HUES6 (cell line): ENCODE measurements around the gene DPYSL5.
A peak's percentile ranks its signal among the peaks of the same experiment; 100 is the strongest.

Experiments
- H3K27ac ChIP-seq: 2 replicates; pipeline ENCODE4 v1.7.0; 2013; ENCODE audit warnings: low read depth, mild to moderate bottlenecking, low read length, inconsistent platforms
- H3K27me3 ChIP-seq: 2 replicates; pipeline ENCODE4 v1.6.1; 2013; ENCODE audit warnings: low read length; ENCODE audit not compliant: control insufficient read depth, insufficient read depth
- H3K36me3 ChIP-seq: 2 replicates; pipeline ENCODE4 v1.6.1; 2013; ENCODE audit warnings: low read length; ENCODE audit not compliant: control insufficient read depth, insufficient read depth
- H3K4me1 ChIP-seq: 2 replicates; pipeline ENCODE4 v1.6.1; 2013; ENCODE audit warnings: low read length; ENCODE audit not compliant: control insufficient read depth, insufficient read depth
- H3K4me3 ChIP-seq: 2 replicates; pipeline ENCODE4 v1.5.1; 2013; ENCODE audit warnings: low read depth, low read length
- H3K9ac ChIP-seq: one replicate; pipeline ENCODE4 v1.6.1; 2013; ENCODE audit warnings: mild to moderate bottlenecking, low read length
- H3K9me3 ChIP-seq: 2 replicates; pipeline ENCODE4 v1.6.1; 2013; ENCODE audit warnings: low read depth, low read length; ENCODE audit not compliant: control insufficient read depth, insufficient read depth

The DPYSL5 gene

GRCh38 chr2:26934985-26935384, 87.1 kb downstream of the DPYSL5 start:
- no peak overlapping the region for H3K4me3 ChIP-seq
- H3K27ac ChIP-seq: no peak overlapping the region
- H3K36me3 ChIP-seq: no peaks in the 10 kb centered on the region
- H3K4me1 ChIP-seq: no peaks in the 10 kb centered on the region
- no peaks in the 10 kb centered on the region for H3K9me3 ChIP-seq
- no peak overlapping the region for H3K9ac ChIP-seq
- H3K27me3 ChIP-seq: no peaks in the 10 kb centered on the region; the same call in 1 of the 2 replicates

GRCh38 chr2:26936855-26937254, 88.9 kb downstream of the DPYSL5 start:
- H3K9me3 ChIP-seq: no peaks in the 10 kb centered on the region
- H3K4me3 ChIP-seq: no peak overlapping the region
- no peaks in the 10 kb centered on the region for H3K36me3 ChIP-seq
- H3K27me3 ChIP-seq: no peaks in the 10 kb centered on the region; the same call in 1 of the 2 replicates
- H3K27ac ChIP-seq: no peak overlapping the region
- no peak overlapping the region for H3K9ac ChIP-seq
- no peaks in the 10 kb centered on the region for H3K4me1 ChIP-seq

GRCh38 chr2:26938399-26939118, 90.6 kb downstream of the DPYSL5 start:
- Histone ChIP-seq H3K36me3 (no peaks in the 10 kb centered on the region), H3K9ac (no peak overlapping the region), H3K9me3 (no peaks in the 10 kb centered on the region), H3K4me1 (peaks cover 8% of the 10 kb centered on the region), H3K27ac (no peak overlapping the region), H3K27me3 (peaks cover 12% of the 10 kb centered on the region), H3K4me3 (no peak overlapping the region)

DNA sequence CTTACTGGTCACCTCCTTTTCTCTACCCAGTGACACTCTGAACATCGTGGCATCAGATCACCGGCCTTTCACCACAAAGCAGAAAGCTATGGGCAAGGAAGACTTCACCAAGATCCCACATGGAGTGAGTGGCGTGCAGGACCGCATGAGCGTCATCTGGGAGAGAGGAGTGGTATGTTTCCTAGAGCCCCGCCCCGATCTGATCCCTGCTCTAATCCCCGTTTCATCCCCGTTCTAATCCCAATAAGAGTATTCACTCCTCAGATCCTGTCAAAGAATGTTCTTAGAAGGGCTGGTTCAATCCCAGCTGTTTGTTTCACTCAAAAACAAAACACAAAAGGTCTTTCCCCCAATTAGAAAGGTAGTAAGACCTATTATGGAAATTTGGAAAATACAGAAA, 92.1 kb downstream of the DPYSL5 start:
- Histone ChIP-seq H3K27me3 (peaks cover 19% of the 10 kb centered on the region), H3K4me1 (peaks cover 8% of the 10 kb centered on the region), H3K27ac (no peak overlapping the region), H3K36me3 (no peaks in the 10 kb centered on the region), H3K4me3 (no peak overlapping the region), H3K9me3 (no peaks in the 10 kb centered on the region), H3K9ac (no peak overlapping the region)

DNA sequence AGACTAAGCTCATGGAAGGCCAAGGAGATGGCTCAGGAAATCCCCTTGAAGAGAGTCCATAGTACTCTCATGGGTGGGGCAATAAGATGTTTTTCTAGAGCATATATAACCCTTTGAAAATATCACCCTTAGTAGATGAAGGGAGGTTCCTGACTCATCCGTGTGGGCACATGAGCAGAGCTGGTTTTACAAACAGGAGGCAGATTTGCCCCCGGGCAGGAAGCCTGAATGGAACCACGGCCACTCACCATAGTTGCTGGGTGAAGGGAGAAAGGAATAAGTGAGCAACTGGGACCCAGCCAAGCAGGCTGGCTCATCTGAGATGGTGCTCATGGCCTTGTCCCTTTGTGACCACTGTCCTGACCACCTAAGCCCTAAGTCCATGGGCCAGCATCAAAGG, 93.6 kb downstream of the DPYSL5 start:
- Histone ChIP-seq H3K27ac (no peak overlapping the region), H3K9me3 (no peaks in the 10 kb centered on the region), H3K9ac (no peak overlapping the region), H3K4me1 (peaks cover 8% of the 10 kb centered on the region), H3K27me3 (peaks cover 22% of the 10 kb centered on the region), H3K36me3 (no peaks in the 10 kb centered on the region), H3K4me3 (no peak overlapping the region)

- Histone ChIP-seq H3K4me3 (peak overlapping the region; percentile 65), H3K9ac (no peak overlapping the region), H3K36me3 (no peaks in the 10 kb centered on the region), H3K27ac (no peak overlapping the region), H3K4me1 (peaks cover 15% of the 10 kb centered on the region), H3K9me3 (no peaks in the 10 kb centered on the region), H3K27me3 (peaks cover 23% of the 10 kb centered on the region)
These were observed 94.8 kb downstream of the DPYSL5 start for GRCh38 chr2:26942543-26943295.

- H3K9me3 ChIP-seq: no peaks in the 10 kb centered on the region
- no peak overlapping the region for H3K4me3 ChIP-seq
- H3K36me3 ChIP-seq: no peaks in the 10 kb centered on the region
- peaks cover 15% of the 10 kb centered on the region for H3K4me1 ChIP-seq
- H3K9ac ChIP-seq: no peak overlapping the region
- peaks cover 23% of the 10 kb centered on the region for H3K27me3 ChIP-seq
- H3K27ac ChIP-seq: no peak overlapping the region
These were observed 98.2 kb downstream of the DPYSL5 start for GRCh38 chr2:26945991-26946750.

- Histone ChIP-seq H3K27ac (no peak overlapping the region), H3K9ac (no peak overlapping the region), H3K27me3 (peaks cover 21% of the 10 kb centered on the region), H3K9me3 (no peaks in the 10 kb centered on the region), H3K4me1 (peaks cover 15% of the 10 kb centered on the region), H3K4me3 (no peak overlapping the region), H3K36me3 (no peaks in the 10 kb centered on the region)
These were observed 99.2 kb downstream of the DPYSL5 start for GRCh38 chr2:26946841-26947784.

DNA sequence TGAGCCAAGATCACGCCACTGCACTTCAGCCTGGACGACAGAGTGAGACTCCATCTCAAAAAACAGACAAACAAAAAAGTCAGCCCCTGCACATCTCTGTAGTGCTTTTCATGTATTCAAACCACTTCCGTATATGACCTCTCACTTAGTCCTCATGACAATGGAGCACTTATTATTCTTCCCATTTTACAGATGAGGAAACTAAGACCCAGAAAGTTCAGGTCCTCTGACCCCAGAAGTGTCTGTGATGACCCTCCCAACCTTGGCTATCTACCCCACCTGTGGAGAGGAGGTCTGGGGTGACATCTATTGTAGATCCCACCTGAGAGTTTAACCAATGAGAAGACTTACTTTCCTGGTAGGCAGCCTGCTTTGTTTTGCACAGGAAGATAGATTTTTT, 100.9 kb downstream of the DPYSL5 start:
- Histone ChIP-seq H3K36me3 (no peaks in the 10 kb centered on the region), H3K9ac (no peak overlapping the region), H3K27me3 (peaks cover 9% of the 10 kb centered on the region), H3K9me3 (no peaks in the 10 kb centered on the region), H3K27ac (no peak overlapping the region), H3K4me3 (no peak overlapping the region), H3K4me1 (peaks cover 7% of the 10 kb centered on the region; the same call in 1 of the 2 replicates)

- Histone ChIP-seq H3K36me3 (no peaks in the 10 kb centered on the region), H3K9me3 (no peaks in the 10 kb centered on the region), H3K4me3 (no peak overlapping the region), H3K27me3 (peaks cover 4% of the 10 kb centered on the region; the same call in 1 of the 2 replicates), H3K27ac (no peak overlapping the region), H3K4me1 (peaks cover 7% of the 10 kb centered on the region; the same call in 1 of the 2 replicates), H3K9ac (no peak overlapping the region)
These were observed 102.3 kb downstream of the DPYSL5 start for GRCh38 chr2:26950246-26950645.
